Activated naive CD4-positive, alpha-beta T cell treated with anti-CD3 and anti-CD28 coated beads, Interleukin-2, amount 50 U/mL, for 24 hours (primary cell): Measurements from ENCODE around the gene ZKSCAN1.
"Not testable (repeated sequence)": the region's sequence is repeated elsewhere in the genome, so short reads cannot be mapped to it uniquely, and the experiment has no call there.

Source experiments
- H3K27ac Mint-ChIP-seq: one replicate; pipeline ENCODE4 v1.8.0; 2021; ENCODE audit warnings: mild to moderate bottlenecking, mixed read lengths
- H3K27me3 Mint-ChIP-seq: one replicate; pipeline ENCODE4 v1.8.0; 2021; ENCODE audit warnings: mixed read lengths
- H3K36me3 Mint-ChIP-seq: one replicate; pipeline ENCODE4 v1.8.0; 2021; ENCODE audit warnings: mixed read lengths
- H3K4me1 Mint-ChIP-seq: one replicate; pipeline ENCODE4 v1.8.0; 2021; ENCODE audit warnings: mixed read lengths
- H3K4me3 Mint-ChIP-seq: one replicate; pipeline ENCODE4 v1.8.0; 2021; ENCODE audit warnings: mild to moderate bottlenecking, mixed read lengths
- H3K9me3 Mint-ChIP-seq: one replicate; pipeline ENCODE4 v1.8.0; 2021; ENCODE audit warnings: mixed read lengths

The ZKSCAN1 gene

GRCh38 chr7:99992330-99993038 is 22.9 kb upstream of the ZKSCAN1 start:
- Mint-ChIP-seq H3K36me3 (no peaks in the 10 kb centered on the region), H3K27ac (no peak overlapping the region), H3K4me1 (peaks cover 12% of the 10 kb centered on the region), H3K27me3 (no peaks in the 10 kb centered on the region), H3K4me3 (no peak overlapping the region), H3K9me3 (no peaks in the 10 kb centered on the region)

GRCh38 chr7:99994819-99995218 is 20.6 kb upstream of the ZKSCAN1 start:
- Mint-ChIP-seq H3K27ac (no peak overlapping the region), H3K36me3 (no peaks in the 10 kb centered on the region), H3K27me3 (no peaks in the 10 kb centered on the region), H3K4me1 (peaks cover 19% of the 10 kb centered on the region), H3K4me3 (no peak overlapping the region), H3K9me3 (no peaks in the 10 kb centered on the region)

GRCh38 chr7:99996755-99997544 is 18.4 kb upstream of the ZKSCAN1 start:
- Mint-ChIP-seq H3K27ac (peak overlapping the region; percentile 89), H3K36me3 (no peaks in the 10 kb centered on the region), H3K4me3 (peak overlapping the region; percentile 74), H3K27me3 (no peaks in the 10 kb centered on the region), H3K4me1 (peaks cover 15% of the 10 kb centered on the region), H3K9me3 (no peaks in the 10 kb centered on the region)

- H3K36me3 Mint-ChIP-seq, result no peaks in the 10 kb centered on the region
- H3K9me3 Mint-ChIP-seq, result no peaks in the 10 kb centered on the region
- peaks cover 15% of the 10 kb centered on the region for H3K4me1 Mint-ChIP-seq
- peak overlapping the region; percentile 89 for H3K27ac Mint-ChIP-seq
- H3K27me3 Mint-ChIP-seq, result no peaks in the 10 kb centered on the region
- peak overlapping the region; percentile 74 for H3K4me3 Mint-ChIP-seq
These were observed 17.8 kb upstream of the ZKSCAN1 start for GRCh38 chr7:99997545-99998137.

- H3K36me3 Mint-ChIP-seq, result no peaks in the 10 kb centered on the region
- H3K4me3 Mint-ChIP-seq, result no peak overlapping the region
- H3K4me1 Mint-ChIP-seq, result peaks cover 15% of the 10 kb centered on the region
- no peak overlapping the region for H3K27ac Mint-ChIP-seq
- no peaks in the 10 kb centered on the region for H3K9me3 Mint-ChIP-seq
- no peaks in the 10 kb centered on the region for H3K27me3 Mint-ChIP-seq
These were observed 15.2 kb upstream of the ZKSCAN1 start for GRCh38 chr7:100000239-100000638.

- no peak overlapping the region for H3K4me3 Mint-ChIP-seq
- H3K27ac Mint-ChIP-seq, result no peak overlapping the region
- H3K4me1 Mint-ChIP-seq, result no peaks in the 10 kb centered on the region
- no peaks in the 10 kb centered on the region for H3K27me3 Mint-ChIP-seq
- H3K9me3 Mint-ChIP-seq, result no peaks in the 10 kb centered on the region
- H3K36me3 Mint-ChIP-seq, result no peaks in the 10 kb centered on the region
These were observed 11.4 kb upstream of the ZKSCAN1 start for GRCh38 chr7:100003711-100004661.

GRCh38 chr7:100007887-100008286 is 7.5 kb upstream of the ZKSCAN1 start:
- Mint-ChIP-seq H3K27ac (no peak overlapping the region), H3K4me3 (no peak overlapping the region), H3K9me3 (no peaks in the 10 kb centered on the region), H3K27me3 (peaks cover 2% of the 10 kb centered on the region), H3K36me3 (no peaks in the 10 kb centered on the region), H3K4me1 (peaks cover 2% of the 10 kb centered on the region)

- H3K4me1 Mint-ChIP-seq, result peaks cover 9% of the 10 kb centered on the region
- H3K36me3 Mint-ChIP-seq, result no peaks in the 10 kb centered on the region
- no peaks in the 10 kb centered on the region for H3K9me3 Mint-ChIP-seq
- H3K27ac Mint-ChIP-seq, result no peak overlapping the region
- H3K4me3 Mint-ChIP-seq, result no peak overlapping the region
- H3K27me3 Mint-ChIP-seq, result peaks cover 2% of the 10 kb centered on the region
These were observed 6.9 kb upstream of the ZKSCAN1 start for GRCh38 chr7:100008525-100008924.

GRCh38 chr7:100009952-100010351 is 5.4 kb upstream of the ZKSCAN1 start:
- not testable (repeated sequence) for H3K36me3 Mint-ChIP-seq, H3K4me3 Mint-ChIP-seq, H3K9me3 Mint-ChIP-seq, H3K27ac Mint-ChIP-seq, H3K27me3 Mint-ChIP-seq
- H3K4me1 Mint-ChIP-seq, result peaks cover 11% of the 10 kb centered on the region

- Mint-ChIP-seq H3K9me3 (no peaks in the 10 kb centered on the region), H3K27ac (no peak overlapping the region), H3K27me3 (peaks cover 2% of the 10 kb centered on the region), H3K36me3 (no peaks in the 10 kb centered on the region), H3K4me1 (peaks cover 16% of the 10 kb centered on the region), H3K4me3 (no peak overlapping the region)
These were observed 4.5 kb upstream of the ZKSCAN1 start for GRCh38 chr7:100010901-100011300.

GRCh38 chr7:100011516-100011915 is 3.9 kb upstream of the ZKSCAN1 start:
- peaks cover 22% of the 10 kb centered on the region for H3K4me1 Mint-ChIP-seq
- no peaks in the 10 kb centered on the region for H3K36me3 Mint-ChIP-seq
- H3K9me3 Mint-ChIP-seq, result no peaks in the 10 kb centered on the region
- peak overlapping the region; percentile 35 for H3K27ac Mint-ChIP-seq
- H3K27me3 Mint-ChIP-seq, result peaks cover 2% of the 10 kb centered on the region
- H3K4me3 Mint-ChIP-seq, result peak overlapping the region; percentile 15

GRCh38 chr7:100012385-100013327 is 2.7 kb upstream of the ZKSCAN1 start:
- peak overlapping the region; percentile 71 for H3K27ac Mint-ChIP-seq
- H3K27me3 Mint-ChIP-seq, H3K4me3 Mint-ChIP-seq, H3K9me3 Mint-ChIP-seq, H3K36me3 Mint-ChIP-seq: not testable (repeated sequence)
- peaks cover 31% of the 10 kb centered on the region for H3K4me1 Mint-ChIP-seq

- Mint-ChIP-seq H3K4me3 (no peak overlapping the region), H3K27ac (peak overlapping the region; percentile 71), H3K27me3 (peaks cover 2% of the 10 kb centered on the region), H3K4me1 (peaks cover 37% of the 10 kb centered on the region), H3K9me3 (no peaks in the 10 kb centered on the region), H3K36me3 (peaks cover 2% of the 10 kb centered on the region)
These were observed 2.1 kb upstream of the ZKSCAN1 start for GRCh38 chr7:100013328-100013676.

- Mint-ChIP-seq H3K4me3 (peak overlapping the region; percentile 91), H3K4me1 (peaks cover 64% of the 10 kb centered on the region), H3K27me3 (peaks cover under 1% of the 10 kb centered on the region), H3K27ac (peak overlapping the region; percentile 86), H3K36me3 (peaks cover 8% of the 10 kb centered on the region), H3K9me3 (no peaks in the 10 kb centered on the region)
These were observed 962 bp downstream of the ZKSCAN1 start for GRCh38 chr7:100016215-100016901.
